HG03354 (cell line): ENCODE measurements around the gene DENND2C.

Source experiments
- ATAC-seq: cut with Tn5 transposase; IDR thresholded peaks from one replicate; pipeline ENCODE4 v1.9.1; 2021; ENCODE audit warnings: mild to moderate bottlenecking; ENCODE audit not compliant: unreplicated experiment, poor library complexity, severe bottlenecking

The DENND2C gene

DNA sequence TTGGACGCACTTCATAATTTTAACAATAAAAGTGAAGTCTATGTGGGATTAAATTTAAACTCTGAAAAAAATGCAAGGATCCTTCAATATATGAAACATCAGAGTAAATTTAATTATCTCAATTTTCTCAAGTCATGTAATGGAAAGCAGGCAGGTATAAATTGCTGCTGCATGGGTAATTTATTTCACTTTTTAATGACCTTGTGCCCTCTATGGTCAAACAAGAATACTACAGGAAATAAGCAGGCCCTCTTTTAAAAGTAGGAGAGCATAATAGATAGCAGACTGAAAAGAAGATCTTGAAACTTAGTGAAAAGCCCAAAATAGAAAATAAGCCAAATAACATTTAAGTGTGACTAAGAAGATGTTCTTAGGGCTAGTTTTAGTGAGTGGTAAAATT, 111.3 kb downstream of the DENND2C start:
- peak; percentile 59 for ATAC-seq

GRCh38 chr1:114554577-114554976, 115.3 kb downstream of the DENND2C start:
- ATAC-seq = no peak

DNA sequence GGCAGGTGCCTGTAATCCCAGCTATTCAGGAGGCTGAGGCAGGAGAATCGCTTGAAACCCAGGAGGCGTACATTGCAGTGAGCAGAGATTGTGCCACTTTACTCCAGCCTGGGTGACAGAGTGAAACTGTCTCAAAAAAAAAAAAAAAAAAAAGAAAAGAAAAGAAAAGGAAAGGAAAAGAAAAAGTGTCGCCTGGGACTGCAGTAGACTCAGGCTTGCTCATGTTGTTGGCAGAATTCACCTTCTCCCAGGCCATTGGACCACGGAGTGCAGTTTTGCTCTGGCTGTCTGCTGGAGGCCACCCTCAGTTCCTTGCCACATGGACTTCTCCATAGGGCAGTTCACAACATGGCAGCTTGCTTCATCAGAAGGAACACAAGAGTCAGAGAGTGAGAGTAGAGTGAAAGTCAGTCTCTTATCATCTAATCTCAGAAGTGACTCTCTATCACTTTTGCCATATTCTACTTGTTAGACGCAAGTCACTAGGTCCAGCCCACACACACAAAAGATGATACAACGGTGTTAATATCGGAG, 117.7 kb downstream of the DENND2C start:
- ATAC-seq = no peak

GRCh38 chr1:114551400-114551799, 118.4 kb downstream of the DENND2C start:
- ATAC-seq = no peak

DNA sequence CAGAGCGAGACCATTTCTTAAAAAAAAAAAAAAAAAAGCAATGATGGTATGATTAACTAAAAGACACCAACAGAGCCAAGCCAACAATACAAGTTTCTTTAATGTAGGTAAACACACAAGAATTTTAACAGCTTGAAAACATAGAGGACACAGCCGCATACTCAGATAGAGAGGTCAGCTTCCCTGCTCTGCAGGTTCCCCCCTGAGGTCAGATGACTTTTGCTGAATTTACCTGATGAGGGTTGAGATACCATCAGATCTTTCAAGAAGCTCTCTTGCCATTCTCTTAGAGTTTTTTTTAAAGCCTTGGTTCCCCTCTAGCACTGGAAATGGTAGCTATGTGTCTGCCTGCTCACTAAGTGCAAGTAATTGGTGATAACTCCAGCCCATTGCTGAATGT, 119.5 kb downstream of the DENND2C start:
- no peak for ATAC-seq

DNA sequence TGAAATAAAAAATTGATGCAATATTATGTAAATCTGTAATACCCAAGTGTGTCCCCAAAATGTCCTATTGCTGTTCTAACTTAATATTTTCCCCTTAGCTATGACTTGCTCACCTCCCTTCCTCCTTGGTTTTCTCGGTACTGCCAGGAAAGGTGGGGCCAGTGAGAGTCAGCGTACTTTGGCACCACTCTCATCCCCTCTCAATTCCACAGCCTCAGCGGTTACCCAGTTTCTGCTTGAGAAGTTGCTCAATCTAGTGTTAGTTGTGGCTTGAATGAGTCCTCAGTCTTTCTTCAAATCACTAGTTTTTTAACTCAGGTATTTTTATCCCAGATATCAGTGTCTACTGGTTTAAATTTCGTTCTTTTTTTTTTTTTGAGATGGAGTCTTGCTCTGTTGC, 120.7 kb downstream of the DENND2C start:
- ATAC-seq = no peak

DNA sequence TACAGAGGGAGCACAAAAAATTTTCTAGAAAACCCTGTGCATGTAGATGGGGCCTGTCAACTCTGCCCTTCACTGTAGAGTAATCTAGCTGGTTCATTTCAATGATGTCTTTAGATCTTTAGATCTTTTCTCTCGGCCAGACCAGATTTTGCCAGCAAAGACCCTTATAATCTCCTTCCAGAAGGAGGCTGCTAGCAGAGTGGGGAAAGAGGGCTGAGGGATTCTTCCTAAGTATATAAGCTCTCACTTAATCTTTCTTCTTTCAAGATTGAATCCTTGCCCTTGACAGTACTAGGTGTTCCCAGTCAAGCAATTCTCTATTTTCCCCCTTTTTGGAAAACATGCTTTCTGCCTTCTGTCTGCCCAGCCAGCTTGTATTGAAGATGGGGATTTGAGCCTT, 122.8 kb downstream of the DENND2C start:
- no peak for ATAC-seq

- no peak for ATAC-seq
These were observed 124.1 kb downstream of the DENND2C start for GRCh38 chr1:114545796-114546195.

DNA sequence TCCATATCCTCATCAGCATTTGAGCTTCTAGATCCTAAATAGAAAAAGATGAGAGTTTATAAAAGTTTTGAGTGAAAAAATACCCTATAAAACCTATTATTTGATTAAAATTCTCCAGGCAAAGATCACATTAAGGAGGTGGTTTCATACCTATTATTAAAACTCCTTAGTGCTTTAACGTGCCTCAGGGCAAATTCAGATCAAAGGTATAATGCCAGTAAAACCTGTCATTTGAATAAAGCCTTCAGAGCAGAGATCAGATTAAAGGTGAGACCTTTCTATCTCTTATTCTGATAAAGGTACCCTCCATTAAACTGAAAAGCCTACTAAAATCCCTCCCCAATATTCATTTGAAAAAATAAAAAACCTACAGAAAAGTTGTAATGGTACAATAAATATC, 124.5 kb downstream of the DENND2C start:
- ATAC-seq = no peak

DNA sequence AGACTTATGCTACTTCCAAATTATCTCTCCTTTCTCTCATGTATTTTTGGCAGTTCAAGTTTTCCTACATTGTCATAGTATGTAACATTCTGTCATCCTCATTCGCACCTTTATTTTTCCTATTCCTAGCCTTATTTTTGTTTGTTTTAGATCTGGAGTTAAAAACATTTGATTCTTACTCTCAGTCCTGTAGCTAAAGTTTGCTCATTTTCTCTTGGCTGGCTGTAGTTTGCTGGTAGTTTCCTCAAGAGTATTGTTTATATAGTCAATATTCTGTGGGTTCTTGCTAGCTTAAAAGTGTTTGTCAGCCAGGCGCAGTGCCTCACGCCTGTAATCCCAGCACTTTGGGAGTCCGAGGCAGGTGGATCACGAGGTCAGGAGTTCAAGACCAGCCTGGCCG, 129.0 kb downstream of the DENND2C start:
- no peak for ATAC-seq

DNA sequence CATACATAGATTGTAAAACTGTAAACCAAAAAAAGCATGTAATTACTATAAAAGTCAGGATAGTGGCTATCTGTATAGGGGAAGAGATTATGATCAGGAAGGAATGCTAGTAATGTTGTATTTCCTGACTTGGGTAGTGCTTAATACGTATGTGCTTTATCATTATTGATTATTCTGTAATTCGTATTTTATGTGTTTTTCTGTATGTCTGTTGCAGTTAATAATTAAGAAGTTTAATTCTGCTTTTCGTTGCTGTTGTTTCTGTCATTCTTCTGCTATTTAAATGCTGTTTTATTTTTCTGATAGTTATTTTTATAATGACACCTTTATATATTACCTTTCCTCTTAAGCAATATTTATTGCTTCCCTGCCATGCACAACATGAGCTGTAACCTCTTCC, 129.6 kb downstream of the DENND2C start:
- ATAC-seq = no peak

DNA sequence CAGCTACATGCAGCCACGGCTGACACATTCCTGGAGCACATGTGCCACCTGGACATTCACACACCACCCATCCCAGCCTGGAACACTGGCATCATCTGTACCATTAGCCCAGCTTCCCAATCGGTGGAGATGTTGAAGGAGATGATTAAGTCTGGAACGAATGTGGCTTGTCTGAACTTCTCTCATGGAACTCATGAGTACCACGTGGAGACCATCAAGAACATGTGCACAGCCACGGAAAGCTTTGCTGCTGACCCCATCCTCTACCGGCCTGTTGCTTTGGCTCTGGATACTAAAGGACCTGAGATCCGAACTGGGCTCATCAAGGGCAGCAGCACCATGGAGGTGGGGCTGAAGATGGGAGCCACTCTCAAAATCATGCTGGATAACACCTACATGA, 133.8 kb downstream of the DENND2C start:
- ATAC-seq = no peak

DNA sequence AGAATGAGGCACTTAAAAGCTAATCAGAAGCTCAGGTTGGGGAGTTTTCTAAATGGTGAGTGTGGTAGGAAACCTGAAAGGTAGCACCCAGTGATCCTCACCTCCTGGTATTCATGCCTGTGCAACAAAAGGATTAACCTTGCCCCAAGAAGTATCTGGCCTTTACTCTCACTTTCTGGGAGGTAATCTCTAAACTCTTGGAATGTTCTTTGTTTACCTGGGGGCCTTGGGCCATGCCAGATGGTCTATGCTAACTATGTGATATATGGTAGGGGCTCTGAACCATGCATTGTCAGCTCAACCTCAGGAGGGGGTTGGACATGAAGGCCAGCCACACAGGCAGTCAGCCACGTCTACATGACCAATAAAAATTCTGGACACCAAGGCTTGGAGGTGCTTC, 134.4 kb downstream of the DENND2C start:
- ATAC-seq = no peak
